ENCODE data around the gene SPDYE16. TPM values are rescaled to one million over a fixed set of nuclear protein-coding genes. Genes with fewer than 3 reads are reported as not detected.
"Not testable (repeated sequence)": the region's sequence is repeated elsewhere in the genome, so short reads cannot be mapped to it uniquely, and the experiment has no call there.

The SPDYE16 gene
- total RNA-seq, 2 experiments from 2014 or later, result 0.53 TPM; not detected in 1

- H3K4me1 ChIP-seq (ENCODE audit: insufficient read depth, low read length), result peaks cover 4% of the 10 kb centered on the region
- TF ChIP-seq CTCF (IDR thresholded peaks at IDR 0.05), result no peak
- H3K27me3 ChIP-seq (ENCODE audit: control insufficient read depth in 1 of 2, insufficient read depth in 2 of 2, low read length in 2 of 2), result no peaks in the 10 kb centered on the region
- Mint-ChIP-seq H3K27ac (no peak overlapping the region), H3K27me3 (no peaks in the 10 kb centered on the region), H3K4me3 (no peak overlapping the region), H3K36me3 (ENCODE audit: low read depth) (peaks cover 25% of the 10 kb centered on the region), H3K4me1 (ENCODE audit: low read depth) (no peaks in the 10 kb centered on the region), H3K9me3 (no peaks in the 10 kb centered on the region)
- POLR2A ChIA-PET, result no interaction called here
- no peak for ATAC-seq (ENCODE audit: poor library complexity)
- H3K36me3 ChIP-seq (ENCODE audit: insufficient read depth, low read length), result peaks cover 6% of the 10 kb centered on the region
- peaks cover 0 to 5% of the 10 kb centered on the region in 2 experiments for H3K9me3 ChIP-seq (ENCODE audit: control insufficient read depth in 1 of 2, insufficient read depth in 1 of 2, low read length in 2 of 2)
- H3K4me3 ChIP-seq (ENCODE audit: low read length), result no peak overlapping the region
- no peak overlapping the region for H3K27ac ChIP-seq (ENCODE audit: low read depth in 1 of 2, low read length in 2 of 2)
- CTCF ChIA-PET, result no interaction called here
- DNase-seq, result no peak
- intact Hi-C loops (cut with DNase I, micrococcal nuclease), result loop anchor here in 1 of 2 experiments (10.0 kb wide), 1 partner anchor 489 kb away; no protein-coding TSS in a partner anchor
These were observed 37.0 kb downstream of the SPDYE16 start for GRCh38 chr7:76506081-76506440.

- ChIA-PET POLR2A (no interaction called here), CTCF (no interaction called here)
- intact Hi-C loops (cut with DNase I, micrococcal nuclease), result loop anchor here in 1 of 2 experiments (10.0 kb wide), 1 partner anchor 489 kb away; no protein-coding TSS in a partner anchor
These were observed 37.7 kb downstream of the SPDYE16 start for GRCh38 chr7:76505168-76506080.

GRCh38 chr7:76504351-76505167 lies 38.5 kb downstream of the SPDYE16 start:
- peaks cover 25% of the 10 kb centered on the region for H3K36me3 Mint-ChIP-seq (ENCODE audit: low read depth)
- H3K27ac ChIP-seq (ENCODE audit: low read depth in 1 of 2, low read length in 2 of 2); H3K4me3 Mint-ChIP-seq; ATAC-seq (ENCODE audit: poor library complexity); H3K4me1 ChIP-seq (ENCODE audit: insufficient read depth, low read length); H3K27ac Mint-ChIP-seq; H3K9me3 ChIP-seq (ENCODE audit: control insufficient read depth in 1 of 2, insufficient read depth in 1 of 2, low read length in 2 of 2); H3K36me3 ChIP-seq (ENCODE audit: insufficient read depth, low read length); CTCF ChIA-PET; DNase-seq; H3K4me1 Mint-ChIP-seq (ENCODE audit: low read depth); H3K27me3 ChIP-seq (ENCODE audit: control insufficient read depth in 1 of 2, insufficient read depth in 2 of 2, low read length in 2 of 2); H3K4me3 ChIP-seq (ENCODE audit: low read length); H3K9me3 Mint-ChIP-seq; H3K27me3 Mint-ChIP-seq; POLR2A ChIA-PET: not testable (repeated sequence)
- intact Hi-C loops (cut with DNase I, micrococcal nuclease), result loop anchor here in 1 of 2 experiments (10.0 kb wide), 1 partner anchor 490 kb away; no protein-coding TSS in a partner anchor

More at GRCh38 chr7:76505168-76506080, 37.7 kb downstream of the SPDYE16 start:
- Histone ChIP-seq H3K27ac (ENCODE audit: low read depth in 1 of 2, low read length in 2 of 2) (no peak overlapping the region), H3K36me3 (ENCODE audit: insufficient read depth, low read length) (peaks cover 6% of the 10 kb centered on the region), H3K4me1 (ENCODE audit: insufficient read depth, low read length) (peaks cover 4% of the 10 kb centered on the region), H3K27me3 (ENCODE audit: control insufficient read depth in 1 of 2, insufficient read depth in 2 of 2, low read length in 2 of 2) (no peaks in the 10 kb centered on the region), H3K9me3 (ENCODE audit: control insufficient read depth in 1 of 2, insufficient read depth in 1 of 2, low read length in 2 of 2) (peaks cover 0 to 5% of the 10 kb centered on the region in 2 experiments), H3K4me3 (ENCODE audit: low read length) (no peak overlapping the region)
- ATAC-seq (ENCODE audit: poor library complexity) (no peak), DNase-seq (no peak)
- Mint-ChIP-seq H3K4me1 (ENCODE audit: low read depth) (no peaks in the 10 kb centered on the region), H3K27me3 (no peaks in the 10 kb centered on the region), H3K36me3 (ENCODE audit: low read depth) (peaks cover 25% of the 10 kb centered on the region), H3K4me3 (no peak overlapping the region), H3K9me3 (no peaks in the 10 kb centered on the region), H3K27ac (no peak overlapping the region)
- no peak for TF ChIP-seq CTCF (IDR thresholded peaks at IDR 0.05)

GRCh38 chr7:76503244-76503643 lies 39.9 kb downstream of the SPDYE16 start:
- H3K9me3 ChIP-seq (ENCODE audit: control insufficient read depth in 1 of 2, insufficient read depth in 1 of 2, low read length in 2 of 2); DNase-seq; CTCF ChIA-PET; H3K4me1 ChIP-seq (ENCODE audit: insufficient read depth, low read length); H3K27ac ChIP-seq (ENCODE audit: low read depth in 1 of 2, low read length in 2 of 2); H3K36me3 ChIP-seq (ENCODE audit: insufficient read depth, low read length); H3K27me3 ChIP-seq (ENCODE audit: control insufficient read depth in 1 of 2, insufficient read depth in 2 of 2, low read length in 2 of 2); H3K4me3 ChIP-seq (ENCODE audit: low read length); H3K27ac Mint-ChIP-seq; ATAC-seq (ENCODE audit: poor library complexity); POLR2A ChIA-PET; H3K4me1 Mint-ChIP-seq (ENCODE audit: low read depth); H3K27me3 Mint-ChIP-seq; H3K9me3 Mint-ChIP-seq; H3K4me3 Mint-ChIP-seq: not testable (repeated sequence)
- peaks cover 25% of the 10 kb centered on the region for H3K36me3 Mint-ChIP-seq (ENCODE audit: low read depth)
- intact Hi-C loops (cut with DNase I, micrococcal nuclease), result loop anchor here in 1 of 2 experiments (10.0 kb wide), 1 partner anchor 492 kb away; no protein-coding TSS in a partner anchor

GRCh38 chr7:76502836-76503235 lies 40.3 kb downstream of the SPDYE16 start:
- H3K27ac Mint-ChIP-seq; H3K4me1 ChIP-seq (ENCODE audit: insufficient read depth, low read length); H3K36me3 ChIP-seq (ENCODE audit: insufficient read depth, low read length); H3K9me3 ChIP-seq (ENCODE audit: control insufficient read depth in 1 of 2, insufficient read depth in 1 of 2, low read length in 2 of 2); ATAC-seq (ENCODE audit: poor library complexity); DNase-seq; H3K4me3 ChIP-seq (ENCODE audit: low read length); H3K9me3 Mint-ChIP-seq; H3K4me1 Mint-ChIP-seq (ENCODE audit: low read depth); H3K4me3 Mint-ChIP-seq; POLR2A ChIA-PET; H3K27ac ChIP-seq (ENCODE audit: low read depth in 1 of 2, low read length in 2 of 2); H3K27me3 ChIP-seq (ENCODE audit: control insufficient read depth in 1 of 2, insufficient read depth in 2 of 2, low read length in 2 of 2); H3K27me3 Mint-ChIP-seq; CTCF ChIA-PET: not testable (repeated sequence)
- peaks cover 25% of the 10 kb centered on the region for H3K36me3 Mint-ChIP-seq (ENCODE audit: low read depth)
- intact Hi-C loops (cut with DNase I, micrococcal nuclease), result loop anchor here in 1 of 2 experiments (10.0 kb wide), 1 partner anchor 492 kb away; no protein-coding TSS in a partner anchor
